Upper lobe of right lung (tissue), 1 donor: ENCODE measurements around the gene ROR1. TPM values are rescaled to one million over a fixed set of nuclear protein-coding genes. Genes with fewer than 3 reads are reported as not detected.

ENCODE experiments used
- ATAC-seq: fragments of 200-7000 bp; cut with Tn5 transposase; one replicate; pipeline ENCODE4 v1.9.1; 2020; ENCODE audit warnings: mild to moderate bottlenecking, moderate library complexity
- DNase-seq: peaks from one replicate; pipeline ENCODE4 v3.0.0-alpha.2; 2020
- H3K27ac ChIP-seq: fragments of 200-600 bp; one replicate; pipeline ENCODE4 v1.8.0; 2022
- H3K27me3 ChIP-seq: fragments of 200-600 bp; one replicate; pipeline ENCODE4 v1.8.0; 2022; ENCODE audit warnings: mild to moderate bottlenecking
- H3K36me3 ChIP-seq: fragments of 200-600 bp; one replicate; pipeline ENCODE4 v1.8.0; 2022
- H3K4me1 ChIP-seq: fragments of 200-600 bp; one replicate; pipeline ENCODE4 v1.8.0; 2022
- H3K4me3 ChIP-seq: fragments of 200-600 bp; one replicate; pipeline ENCODE4 v1.8.0; 2022; ENCODE audit warnings: mild to moderate bottlenecking
- H3K9me3 ChIP-seq: fragments of 200-600 bp; one replicate; pipeline ENCODE4 v1.8.0; 2022
- intact Hi-C: fragments of 100-400 bp; cut with DNase I; formaldehyde crosslinking; loops from one replicate; pipeline ENCODE4 v1.11.0; 2022
- total RNA-seq: library from RNA; stranded (reverse); fragmentation: NEBNext Ultra II Directional; extraction: Animal tissue kit (Norgen Biotek cat#: 25700); gene quantifications from one replicate; pipeline ENCODE4 v1.2.1, GENCODE V29; 2021
- TF ChIP-seq, protein P1 (sequence below): fragments of 200-600 bp; IDR thresholded peaks from one replicate; pipeline ENCODE4 v1.8.0; 2022; ENCODE audit warnings: antibody characterized with exemption
- donor health status: DM: no; HTN: yes; CAD: no; lungs with severe emphysema.

The ROR1 gene
- total RNA-seq, 1 donor from 2014 or later, result 21.4 TPM

DNA sequence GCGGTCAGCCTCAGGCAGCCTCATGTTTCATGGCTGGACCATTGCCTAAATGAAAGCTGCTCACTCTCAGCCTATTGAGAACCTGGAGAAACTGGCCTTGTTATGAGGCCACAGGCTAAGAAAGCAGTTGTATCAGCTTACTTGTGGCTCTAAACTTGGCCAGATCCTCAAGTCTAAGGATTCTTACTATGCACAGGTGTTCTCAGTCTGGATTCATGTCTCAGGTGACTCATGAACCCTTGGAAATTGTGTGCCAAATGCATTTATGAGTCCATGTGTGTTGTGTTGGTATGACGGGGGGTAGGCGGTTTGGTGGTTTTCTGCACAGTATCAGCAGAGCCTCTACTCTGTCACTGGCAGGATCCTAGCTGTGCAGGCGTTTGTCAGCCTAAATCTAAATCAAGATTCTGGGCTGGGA, 90.4 kb downstream of the ROR1 start:
- H3K36me3 ChIP-seq, result no peaks in the 10 kb centered on the region
- H3K4me3 ChIP-seq, result no peak overlapping the region
- intact Hi-C loops, result no loop called here
- no peaks in the 10 kb centered on the region for H3K4me1 ChIP-seq
- H3K27ac ChIP-seq, result no peak overlapping the region
- TF ChIP-seq, protein P1, sequence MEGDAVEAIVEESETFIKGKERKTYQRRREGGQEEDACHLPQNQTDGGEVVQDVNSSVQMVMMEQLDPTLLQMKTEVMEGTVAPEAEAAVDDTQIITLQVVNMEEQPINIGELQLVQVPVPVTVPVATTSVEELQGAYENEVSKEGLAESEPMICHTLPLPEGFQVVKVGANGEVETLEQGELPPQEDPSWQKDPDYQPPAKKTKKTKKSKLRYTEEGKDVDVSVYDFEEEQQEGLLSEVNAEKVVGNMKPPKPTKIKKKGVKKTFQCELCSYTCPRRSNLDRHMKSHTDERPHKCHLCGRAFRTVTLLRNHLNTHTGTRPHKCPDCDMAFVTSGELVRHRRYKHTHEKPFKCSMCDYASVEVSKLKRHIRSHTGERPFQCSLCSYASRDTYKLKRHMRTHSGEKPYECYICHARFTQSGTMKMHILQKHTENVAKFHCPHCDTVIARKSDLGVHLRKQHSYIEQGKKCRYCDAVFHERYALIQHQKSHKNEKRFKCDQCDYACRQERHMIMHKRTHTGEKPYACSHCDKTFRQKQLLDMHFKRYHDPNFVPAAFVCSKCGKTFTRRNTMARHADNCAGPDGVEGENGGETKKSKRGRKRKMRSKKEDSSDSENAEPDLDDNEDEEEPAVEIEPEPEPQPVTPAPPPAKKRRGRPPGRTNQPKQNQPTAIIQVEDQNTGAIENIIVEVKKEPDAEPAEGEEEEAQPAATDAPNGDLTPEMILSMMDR, result no peak
- no peaks in the 10 kb centered on the region for H3K9me3 ChIP-seq
- DNase-seq, result no peak
- ATAC-seq, result peak; percentile 27
- H3K27me3 ChIP-seq, result no peaks in the 10 kb centered on the region

DNA sequence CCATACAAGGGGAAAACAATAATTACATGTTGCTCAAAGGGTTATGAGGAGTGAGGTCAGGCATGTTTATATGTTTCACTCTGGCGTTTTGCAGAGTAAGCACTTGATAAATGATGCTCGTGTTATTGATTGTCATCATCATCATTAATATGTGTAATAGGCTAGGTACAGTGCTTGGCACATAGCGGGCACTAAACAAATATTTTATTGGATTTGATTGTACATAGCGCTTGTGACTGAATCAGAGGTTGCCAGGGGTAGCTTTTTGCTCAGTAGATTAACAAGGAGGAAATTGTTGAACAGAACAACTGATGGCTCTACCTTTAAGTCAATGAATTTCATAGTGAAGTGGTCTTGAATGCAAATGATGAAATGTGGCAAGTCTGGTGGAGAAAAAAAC, 91.7 kb downstream of the ROR1 start:
- no peaks in the 10 kb centered on the region for H3K4me1 ChIP-seq
- H3K9me3 ChIP-seq, result no peaks in the 10 kb centered on the region
- DNase-seq, result no peak
- TF ChIP-seq, protein P1, result no peak
- H3K27ac ChIP-seq, result no peak overlapping the region
- H3K4me3 ChIP-seq, result no peak overlapping the region
- H3K27me3 ChIP-seq, result no peaks in the 10 kb centered on the region
- H3K36me3 ChIP-seq, result no peaks in the 10 kb centered on the region
- ATAC-seq, result no peak
- intact Hi-C loops, result no loop called here

DNA sequence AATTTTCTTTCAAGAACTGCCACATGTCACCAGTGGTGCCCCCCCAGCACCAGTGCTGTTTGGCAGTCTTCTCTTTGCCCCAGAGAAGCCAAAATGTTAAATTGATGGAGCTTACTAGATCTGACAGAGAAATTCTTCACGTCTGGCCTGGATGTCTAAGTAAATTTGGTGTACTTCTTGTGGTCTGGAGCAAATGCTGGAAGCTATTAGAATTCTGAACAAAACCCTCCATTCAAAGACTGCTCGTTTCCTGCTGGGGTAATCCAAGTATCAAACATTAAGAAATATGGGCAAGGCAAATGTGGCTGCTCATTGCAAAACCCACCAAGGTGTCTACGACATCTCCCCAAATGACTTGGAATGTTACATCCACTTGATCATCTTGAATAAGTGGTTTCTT, 92.3 kb downstream of the ROR1 start:
- H3K27ac ChIP-seq, result no peak overlapping the region
- H3K9me3 ChIP-seq, result no peaks in the 10 kb centered on the region
- no peaks in the 10 kb centered on the region for H3K27me3 ChIP-seq
- intact Hi-C loops, result no loop called here
- ATAC-seq (no peak), DNase-seq (no peak)
- no peaks in the 10 kb centered on the region for H3K4me1 ChIP-seq
- TF ChIP-seq, protein P1, result no peak
- no peak overlapping the region for H3K4me3 ChIP-seq
- H3K36me3 ChIP-seq, result no peaks in the 10 kb centered on the region

DNA sequence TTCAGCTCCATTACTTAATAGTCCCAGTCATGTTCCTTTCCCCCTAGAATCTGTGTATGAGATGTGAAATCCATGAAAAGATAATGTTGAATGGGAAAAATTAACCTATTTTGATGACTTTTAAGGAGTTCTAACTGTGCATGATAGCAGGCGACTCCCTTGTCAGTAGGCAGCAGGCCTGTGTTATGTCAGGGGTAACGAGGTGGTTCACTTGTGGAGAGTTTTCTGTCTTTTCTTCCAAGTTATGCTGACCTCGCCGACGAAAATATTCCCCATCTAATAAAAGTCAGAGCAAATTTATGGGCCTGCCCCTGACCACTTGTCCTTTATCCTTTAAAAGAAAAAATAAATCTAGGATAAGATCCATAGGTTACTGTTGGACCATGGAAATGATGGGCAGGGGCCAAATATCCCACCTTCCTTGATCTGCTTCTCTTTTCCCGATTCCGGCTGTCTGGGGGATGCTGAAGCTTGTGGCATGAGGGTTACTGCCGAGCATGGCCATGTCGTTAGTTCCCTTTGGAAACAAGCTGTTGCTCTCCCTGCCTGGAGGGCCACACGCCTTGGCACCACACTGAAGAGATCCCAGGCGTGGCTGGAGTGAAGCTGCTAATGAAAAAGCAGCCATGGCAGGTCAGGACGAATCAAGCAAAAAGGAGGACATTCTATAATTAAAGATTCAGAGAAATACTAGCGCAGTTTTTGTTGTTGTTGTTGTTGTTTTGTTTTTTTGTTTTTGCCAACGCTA, 93.8 kb downstream of the ROR1 start:
- no peak overlapping the region for H3K4me3 ChIP-seq
- TF ChIP-seq, protein P1, result no peak
- no peaks in the 10 kb centered on the region for H3K9me3 ChIP-seq
- DNase-seq, result no peak
- no peaks in the 10 kb centered on the region for H3K27me3 ChIP-seq
- no peaks in the 10 kb centered on the region for H3K36me3 ChIP-seq
- intact Hi-C loops, result no loop called here
- H3K27ac ChIP-seq, result no peak overlapping the region
- ATAC-seq, result no peak
- no peaks in the 10 kb centered on the region for H3K4me1 ChIP-seq

DNA sequence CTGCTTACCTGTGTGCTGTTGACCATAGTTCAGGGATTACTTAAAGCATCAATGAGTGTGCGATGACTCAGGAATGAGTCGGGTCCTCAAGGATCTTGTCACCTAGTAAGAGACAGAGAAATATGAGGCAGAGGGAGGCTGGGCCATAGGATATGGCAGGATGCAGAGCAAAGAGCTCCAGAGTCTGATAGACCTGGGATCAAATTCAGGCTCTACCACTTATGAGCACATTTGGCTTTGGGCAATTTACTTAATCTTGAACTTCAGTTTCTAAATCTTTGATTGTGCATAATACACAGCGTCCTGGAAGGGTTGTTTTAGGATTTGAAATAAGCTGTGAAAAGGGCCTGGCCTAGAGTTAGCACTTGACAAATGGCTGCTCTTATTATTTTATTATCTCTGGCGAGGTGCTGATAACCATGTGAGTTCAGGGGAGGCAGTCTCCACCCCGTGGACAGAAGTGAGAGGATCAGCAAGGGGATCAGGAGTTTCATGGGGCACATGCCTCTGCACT, 94.5 kb downstream of the ROR1 start:
- no peaks in the 10 kb centered on the region for H3K27me3 ChIP-seq
- no peak overlapping the region for H3K27ac ChIP-seq
- H3K4me3 ChIP-seq, result no peak overlapping the region
- ATAC-seq, result peak; percentile 26
- intact Hi-C loops, result no loop called here
- H3K36me3 ChIP-seq, result no peaks in the 10 kb centered on the region
- DNase-seq, result no peak
- H3K9me3 ChIP-seq, result no peaks in the 10 kb centered on the region
- TF ChIP-seq, protein P1, result no peak
- no peaks in the 10 kb centered on the region for H3K4me1 ChIP-seq
